IPS-18a (cell line): ENCODE measurements around the gene FAM171A1.
"Not testable (repeated sequence)": the region's sequence is repeated elsewhere in the genome, so short reads cannot be mapped to it uniquely, and the experiment has no call there.

ENCODE experiments used
- H3K27ac ChIP-seq: one replicate; pipeline ENCODE4 v1.5.1; 2013; ENCODE audit warnings: low read length
- H3K27me3 ChIP-seq: one replicate; pipeline ENCODE4 v1.6.1; 2013; ENCODE audit warnings: mild to moderate bottlenecking, low read length; ENCODE audit not compliant: control insufficient read depth, insufficient read depth
- H3K36me3 ChIP-seq: one replicate; pipeline ENCODE4 v1.6.1; 2013; ENCODE audit warnings: low read depth, low read length; ENCODE audit not compliant: control insufficient read depth
- H3K4me1 ChIP-seq: one replicate; pipeline ENCODE4 v1.6.1; 2013; ENCODE audit warnings: low read depth, low read length; ENCODE audit not compliant: control insufficient read depth
- H3K4me3 ChIP-seq: one replicate; pipeline ENCODE4 v1.5.1; 2013; ENCODE audit warnings: low read length
- H3K9ac ChIP-seq: one replicate; pipeline ENCODE4 v1.6.1; 2013; ENCODE audit warnings: mild to moderate bottlenecking, low read length, moderate library complexity
- H3K9me3 ChIP-seq: one replicate; pipeline ENCODE4 v1.6.1; 2013; ENCODE audit warnings: low read depth, low read length; ENCODE audit not compliant: control insufficient read depth

Gene FAM171A1

GRCh38 chr10:15313843-15314242, 57.2 kb downstream of the FAM171A1 start:
- Histone ChIP-seq H3K9ac (no peak overlapping the region), H3K27ac (no peak overlapping the region), H3K4me3 (no peak overlapping the region), H3K4me1 (peaks cover 13% of the 10 kb centered on the region), H3K36me3 (no peaks in the 10 kb centered on the region), H3K9me3 (no peaks in the 10 kb centered on the region), H3K27me3 (no peaks in the 10 kb centered on the region)

GRCh38 chr10:15313047-15313446, 58.0 kb downstream of the FAM171A1 start:
- H3K9me3 ChIP-seq: no peaks in the 10 kb centered on the region
- no peak overlapping the region for H3K27ac ChIP-seq
- no peak overlapping the region for H3K4me3 ChIP-seq
- H3K27me3 ChIP-seq: no peaks in the 10 kb centered on the region
- H3K9ac ChIP-seq: no peak overlapping the region
- peaks cover 13% of the 10 kb centered on the region for H3K4me1 ChIP-seq
- no peaks in the 10 kb centered on the region for H3K36me3 ChIP-seq

DNA sequence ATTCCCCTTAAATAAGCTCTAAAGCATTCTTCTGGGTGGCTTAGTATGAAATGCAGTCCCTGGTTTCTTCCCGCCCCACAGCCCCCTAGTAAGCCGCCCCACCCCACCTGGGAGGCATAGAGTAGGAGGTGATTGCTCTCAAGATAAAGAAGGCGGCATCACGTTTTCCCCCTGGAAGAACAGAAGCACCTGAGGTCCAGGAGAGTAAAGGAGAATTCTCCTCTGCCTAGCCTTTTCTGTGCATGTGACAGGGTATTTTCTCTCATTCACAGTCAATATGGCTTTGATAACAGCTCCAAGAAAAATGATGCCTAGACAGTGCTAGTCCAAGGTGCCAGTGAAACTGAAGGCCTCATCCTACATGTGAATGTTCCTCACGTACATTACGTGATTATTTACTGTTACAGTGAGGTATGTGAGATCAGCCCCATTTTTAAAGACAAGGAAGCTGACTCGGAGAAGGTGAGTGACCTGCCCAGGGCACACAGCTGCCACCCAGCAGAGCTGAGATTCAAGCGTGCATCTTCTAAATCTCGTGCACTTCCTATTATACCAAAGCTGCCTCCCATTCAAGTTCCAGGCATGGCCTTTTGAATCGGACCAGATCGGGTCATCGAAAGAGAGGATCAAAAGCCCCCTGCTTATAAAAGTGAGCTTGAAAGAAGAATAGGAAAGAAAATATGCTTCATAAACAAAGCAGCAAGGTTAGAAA, 59.4 kb downstream of the FAM171A1 start:
- Histone ChIP-seq H3K36me3 (no peaks in the 10 kb centered on the region), H3K27me3 (no peaks in the 10 kb centered on the region), H3K9ac (no peak overlapping the region), H3K9me3 (no peaks in the 10 kb centered on the region), H3K27ac (no peak overlapping the region), H3K4me3 (no peak overlapping the region), H3K4me1 (peaks cover 12% of the 10 kb centered on the region)

DNA sequence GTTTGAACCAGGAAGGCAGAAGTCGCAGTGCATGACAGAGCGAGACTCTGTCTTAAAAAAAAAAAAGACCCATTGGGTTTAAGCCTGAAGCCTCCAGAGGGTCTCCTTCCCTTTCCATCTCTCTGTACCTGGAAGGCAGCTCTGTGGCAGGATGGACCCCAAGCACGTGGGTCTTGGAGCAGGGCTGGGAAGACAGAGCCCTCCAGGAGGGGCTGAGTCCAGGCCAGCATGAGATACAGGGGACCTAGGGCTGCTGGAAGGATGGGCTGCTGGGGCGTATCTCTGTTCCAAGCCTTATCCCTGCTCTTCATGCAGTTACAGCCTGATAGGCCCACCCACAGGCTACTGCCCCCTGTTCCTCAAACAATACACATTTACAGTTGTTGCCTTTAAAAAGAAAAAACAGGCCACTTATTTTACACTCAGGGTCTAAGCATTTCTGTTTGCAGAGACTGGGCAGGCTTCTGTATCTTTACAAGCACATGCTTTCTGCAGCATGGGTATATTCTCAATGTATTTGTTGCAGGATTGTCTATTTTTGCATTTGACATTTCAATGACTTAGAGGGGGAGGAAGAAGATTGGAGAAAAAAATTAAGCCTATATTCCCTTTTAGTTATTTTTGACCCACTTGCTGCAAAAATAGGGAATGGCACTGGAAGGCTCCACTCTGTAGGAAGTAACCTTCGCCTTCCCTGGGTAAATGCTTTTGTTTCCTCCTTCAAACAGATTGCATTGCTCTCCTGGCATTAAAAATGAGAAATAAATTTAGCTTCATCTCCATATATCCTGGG, 60.1 kb downstream of the FAM171A1 start:
- Histone ChIP-seq H3K4me3 (no peak overlapping the region), H3K27ac (no peak overlapping the region), H3K9ac (no peak overlapping the region), H3K4me1 (peaks cover 5% of the 10 kb centered on the region), H3K9me3 (no peaks in the 10 kb centered on the region), H3K27me3 (no peaks in the 10 kb centered on the region), H3K36me3 (no peaks in the 10 kb centered on the region)

DNA sequence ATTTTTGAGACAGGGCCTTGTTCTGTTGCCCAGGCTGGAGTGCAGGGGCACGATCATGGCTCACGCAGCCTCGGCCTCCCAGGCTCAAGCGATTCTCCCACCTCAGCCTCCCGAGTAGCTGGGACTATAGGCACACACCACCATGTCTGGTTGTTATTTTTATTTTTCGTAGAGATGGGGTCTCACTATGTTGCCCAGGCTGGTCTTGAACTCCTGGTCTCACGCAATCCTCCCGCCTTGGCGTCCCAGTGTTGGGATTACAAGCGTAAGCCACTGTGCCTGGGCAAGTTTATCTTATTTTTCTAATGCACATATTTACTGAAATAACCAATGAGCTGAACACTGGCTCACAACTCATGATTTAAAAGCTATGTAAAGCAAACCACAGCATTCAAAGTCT, 61.9 kb downstream of the FAM171A1 start:
- Histone ChIP-seq H3K4me3 (no peak overlapping the region), H3K9me3 (no peaks in the 10 kb centered on the region), H3K9ac (no peak overlapping the region), H3K4me1 (no peaks in the 10 kb centered on the region), H3K27me3 (no peaks in the 10 kb centered on the region), H3K36me3 (no peaks in the 10 kb centered on the region), H3K27ac (no peak overlapping the region)

DNA sequence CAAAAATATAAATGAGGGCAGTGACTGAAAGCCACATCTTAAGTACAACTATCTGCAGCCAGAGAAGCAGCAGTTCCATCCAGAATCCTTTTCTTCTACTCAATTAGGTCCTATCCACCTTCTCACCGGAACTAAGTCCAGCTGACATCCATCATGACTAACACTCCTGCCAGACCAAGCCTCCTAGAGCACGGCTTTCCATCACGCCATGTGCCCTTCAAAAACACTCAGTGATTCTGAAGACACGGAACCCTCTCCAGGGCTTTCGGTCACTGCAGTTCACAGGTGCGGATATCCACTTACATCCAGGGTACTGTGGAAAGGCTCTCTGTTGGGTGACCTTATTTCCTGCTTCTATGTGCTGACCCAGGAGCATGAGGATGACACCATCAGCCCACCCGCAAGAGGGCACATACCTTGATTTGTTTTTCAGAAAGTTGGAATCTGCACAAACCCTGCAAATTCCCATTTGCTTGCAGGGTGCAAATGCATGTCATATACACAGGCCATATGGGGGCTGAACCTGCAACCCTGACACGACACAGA, 64.3 kb downstream of the FAM171A1 start:
- Histone ChIP-seq H3K4me3 (no peak overlapping the region), H3K27me3 (no peaks in the 10 kb centered on the region), H3K9me3 (no peaks in the 10 kb centered on the region), H3K4me1 (no peaks in the 10 kb centered on the region), H3K36me3 (no peaks in the 10 kb centered on the region), H3K27ac (no peak overlapping the region), H3K9ac (no peak overlapping the region)

- Histone ChIP-seq H3K9ac (no peak overlapping the region), H3K4me3 (no peak overlapping the region), H3K9me3 (no peaks in the 10 kb centered on the region), H3K36me3 (no peaks in the 10 kb centered on the region), H3K27ac (no peak overlapping the region), H3K4me1 (no peaks in the 10 kb centered on the region), H3K27me3 (no peaks in the 10 kb centered on the region)
These were observed 65.5 kb downstream of the FAM171A1 start for GRCh38 chr10:15305634-15306033.

DNA sequence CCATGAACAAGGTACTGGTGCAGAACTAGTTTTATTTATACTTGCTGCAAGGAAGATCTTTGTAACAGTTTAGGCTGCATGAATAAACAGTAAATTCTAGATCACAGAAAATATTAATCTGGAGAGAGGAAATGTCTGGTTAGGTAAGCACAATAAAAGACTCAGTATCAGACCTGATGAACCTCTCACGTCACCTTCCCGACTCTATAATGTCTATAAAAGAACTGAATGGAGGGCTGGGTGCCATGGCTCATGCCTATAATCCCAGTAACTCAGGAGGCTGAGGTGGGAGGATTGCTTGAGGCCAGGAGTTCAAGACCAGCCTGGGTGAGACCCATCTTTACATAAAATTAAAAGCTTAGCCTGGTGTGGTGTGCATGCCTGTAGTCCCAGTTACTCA, 65.9 kb downstream of the FAM171A1 start:
- Histone ChIP-seq H3K27ac (no peak overlapping the region), H3K27me3 (no peaks in the 10 kb centered on the region), H3K4me1 (no peaks in the 10 kb centered on the region), H3K4me3 (no peak overlapping the region), H3K9me3 (no peaks in the 10 kb centered on the region), H3K36me3 (no peaks in the 10 kb centered on the region), H3K9ac (no peak overlapping the region)

- not testable (repeated sequence) for H3K9me3 ChIP-seq, H3K9ac ChIP-seq, H3K27me3 ChIP-seq, H3K27ac ChIP-seq, H3K4me3 ChIP-seq, H3K36me3 ChIP-seq, H3K4me1 ChIP-seq
These were observed 68.7 kb downstream of the FAM171A1 start for GRCh38 chr10:15302188-15302956.

- H3K9ac ChIP-seq: no peak overlapping the region
- H3K4me3 ChIP-seq: no peak overlapping the region
- H3K9me3 ChIP-seq: no peaks in the 10 kb centered on the region
- H3K36me3 ChIP-seq: no peaks in the 10 kb centered on the region
- no peaks in the 10 kb centered on the region for H3K27me3 ChIP-seq
- H3K27ac ChIP-seq: no peak overlapping the region
- no peaks in the 10 kb centered on the region for H3K4me1 ChIP-seq
These were observed 70.4 kb downstream of the FAM171A1 start for GRCh38 chr10:15300697-15301096.

DNA sequence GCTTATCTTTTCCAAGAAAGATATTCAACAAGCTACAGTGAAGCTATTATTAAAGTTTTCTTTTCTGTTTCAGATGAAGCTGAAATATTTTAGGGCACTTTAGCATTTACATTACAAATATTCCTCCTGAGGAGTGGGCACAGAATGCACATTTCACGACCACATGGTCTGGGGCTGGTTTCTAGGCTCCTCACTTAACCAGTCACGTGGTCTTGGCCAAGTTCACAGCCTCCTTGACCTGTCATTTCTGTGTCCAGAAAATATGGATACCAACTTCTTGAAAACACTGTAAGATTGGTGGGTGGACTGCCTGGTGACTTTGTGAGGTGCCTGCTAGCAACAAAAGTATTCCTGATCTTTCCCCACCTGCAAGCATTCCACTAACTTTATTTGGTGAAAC, 70.9 kb downstream of the FAM171A1 start:
- no peak overlapping the region for H3K27ac ChIP-seq
- no peaks in the 10 kb centered on the region for H3K4me1 ChIP-seq
- no peaks in the 10 kb centered on the region for H3K27me3 ChIP-seq
- no peaks in the 10 kb centered on the region for H3K9me3 ChIP-seq
- no peak overlapping the region for H3K4me3 ChIP-seq
- H3K36me3 ChIP-seq: no peaks in the 10 kb centered on the region
- no peak overlapping the region for H3K9ac ChIP-seq
